GM10266 (cell line): Measurements from ENCODE around the gene NEK9.

Experiments
- DNase-seq: peaks from one replicate; pipeline ENCODE4 v3.0.0; 2012; ENCODE audit errors: extremely low spot score
- TF ChIP-seq, protein P1 (sequence below): IDR thresholded peaks from 2 replicates; pipeline ENCODE4 v1.5.1; 2012; ENCODE audit warnings: mild to moderate bottlenecking, low read depth; ENCODE audit not compliant: control insufficient read depth, insufficient read depth; ENCODE audit errors: missing control alignments

NEK9 gene

DNA sequence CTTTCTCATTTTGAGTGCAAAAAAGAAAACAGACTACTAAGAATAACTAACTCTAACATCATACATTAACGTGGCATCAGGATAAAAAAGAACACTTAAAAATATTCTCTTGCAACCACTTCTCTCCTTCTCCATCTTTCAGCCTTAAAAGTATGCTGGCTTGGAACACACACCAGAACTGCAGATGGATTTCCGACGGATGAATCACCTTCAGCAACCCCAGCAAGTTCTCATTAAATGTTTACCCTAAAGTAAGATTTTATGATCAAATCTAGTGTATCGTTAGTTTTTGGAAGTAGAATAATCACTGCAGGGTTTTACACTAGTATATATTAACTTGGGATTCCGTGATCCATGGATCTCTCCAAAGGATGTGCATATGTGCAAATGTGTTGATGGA, 1.2 kb downstream of the NEK9 start:
- TF ChIP-seq, protein P1, sequence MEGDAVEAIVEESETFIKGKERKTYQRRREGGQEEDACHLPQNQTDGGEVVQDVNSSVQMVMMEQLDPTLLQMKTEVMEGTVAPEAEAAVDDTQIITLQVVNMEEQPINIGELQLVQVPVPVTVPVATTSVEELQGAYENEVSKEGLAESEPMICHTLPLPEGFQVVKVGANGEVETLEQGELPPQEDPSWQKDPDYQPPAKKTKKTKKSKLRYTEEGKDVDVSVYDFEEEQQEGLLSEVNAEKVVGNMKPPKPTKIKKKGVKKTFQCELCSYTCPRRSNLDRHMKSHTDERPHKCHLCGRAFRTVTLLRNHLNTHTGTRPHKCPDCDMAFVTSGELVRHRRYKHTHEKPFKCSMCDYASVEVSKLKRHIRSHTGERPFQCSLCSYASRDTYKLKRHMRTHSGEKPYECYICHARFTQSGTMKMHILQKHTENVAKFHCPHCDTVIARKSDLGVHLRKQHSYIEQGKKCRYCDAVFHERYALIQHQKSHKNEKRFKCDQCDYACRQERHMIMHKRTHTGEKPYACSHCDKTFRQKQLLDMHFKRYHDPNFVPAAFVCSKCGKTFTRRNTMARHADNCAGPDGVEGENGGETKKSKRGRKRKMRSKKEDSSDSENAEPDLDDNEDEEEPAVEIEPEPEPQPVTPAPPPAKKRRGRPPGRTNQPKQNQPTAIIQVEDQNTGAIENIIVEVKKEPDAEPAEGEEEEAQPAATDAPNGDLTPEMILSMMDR, result no peak
- no peak for DNase-seq

DNA sequence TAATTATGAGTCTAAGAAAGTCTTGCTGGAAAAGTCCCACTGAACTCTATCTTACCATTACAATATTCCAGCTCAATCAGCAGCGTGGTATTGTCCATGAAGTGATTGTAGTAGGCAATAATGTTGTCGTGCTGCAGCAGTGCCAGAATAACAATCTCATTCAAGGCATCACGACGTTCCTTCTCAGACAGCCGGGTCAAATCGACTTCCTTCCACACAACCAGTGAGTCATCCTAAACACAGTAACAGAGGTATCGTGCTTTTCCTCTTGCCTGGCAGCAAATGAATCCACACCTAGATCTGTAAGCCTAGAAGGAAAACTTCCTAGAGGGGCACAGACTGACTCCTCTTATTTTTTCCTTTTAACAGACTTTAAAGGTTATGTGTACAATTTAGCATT, 2.9 kb downstream of the NEK9 start:
- DNase-seq, result no peak
- TF ChIP-seq, protein P1, result no peak

DNA sequence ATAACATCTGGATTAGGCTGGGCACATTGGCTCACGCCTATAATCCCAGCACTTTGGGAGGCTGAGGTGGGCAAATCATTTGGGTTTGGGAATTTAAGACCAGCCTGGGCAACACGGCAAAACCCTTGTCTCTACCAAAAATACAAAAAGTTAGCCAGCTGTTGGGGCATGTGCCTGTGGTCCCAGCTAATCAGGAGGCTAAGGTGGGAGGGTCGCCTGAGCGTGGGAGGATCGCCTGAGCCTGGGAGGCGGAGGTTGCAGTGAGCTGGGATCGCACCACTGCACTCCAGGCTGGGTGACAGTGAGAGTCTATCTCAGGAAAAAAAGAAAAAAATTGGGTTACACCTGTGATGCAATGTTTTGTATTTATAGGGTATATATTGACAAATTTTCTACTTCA, 5.3 kb downstream of the NEK9 start:
- no peak for DNase-seq

DNA sequence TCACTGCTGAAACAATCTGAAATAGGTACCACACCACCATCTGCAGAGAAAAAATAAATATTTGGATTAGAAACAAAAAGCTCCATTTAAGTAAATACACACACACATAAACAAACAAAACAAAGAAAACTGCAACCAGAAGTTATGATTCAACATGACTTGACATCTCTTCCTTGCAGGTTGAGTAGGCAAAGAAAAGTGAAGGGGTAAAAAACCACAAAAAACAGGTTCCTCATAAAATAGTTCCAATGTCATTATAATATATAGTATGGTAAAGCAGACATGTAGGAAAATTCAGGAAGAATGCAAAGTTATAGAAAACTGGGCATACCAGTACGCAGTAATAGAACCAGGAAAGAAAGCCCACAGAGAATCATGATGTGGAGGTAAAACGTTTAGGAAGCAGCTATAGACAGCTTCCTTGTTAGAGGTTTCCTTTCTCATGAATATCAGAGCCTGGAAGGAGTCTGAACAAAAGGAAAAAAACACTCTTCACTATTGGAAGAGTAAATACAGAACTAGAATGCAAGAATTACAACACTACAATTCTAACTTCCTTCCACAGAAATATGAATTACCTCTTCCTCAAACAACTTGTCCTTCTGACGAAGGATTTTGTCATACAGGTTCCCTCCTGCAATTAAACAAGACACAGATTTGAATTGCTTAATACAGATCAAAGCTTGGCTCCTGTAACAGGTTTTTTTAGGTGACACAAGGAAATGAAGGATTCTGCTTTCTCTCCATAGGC, 6.1 kb downstream of the NEK9 start:
- DNase-seq, result no peak
- TF ChIP-seq, protein P1, result no peak

More for the DNA sequence above, 5.3 kb downstream of the NEK9 start:
- TF ChIP-seq, protein P1, result no peak

DNA sequence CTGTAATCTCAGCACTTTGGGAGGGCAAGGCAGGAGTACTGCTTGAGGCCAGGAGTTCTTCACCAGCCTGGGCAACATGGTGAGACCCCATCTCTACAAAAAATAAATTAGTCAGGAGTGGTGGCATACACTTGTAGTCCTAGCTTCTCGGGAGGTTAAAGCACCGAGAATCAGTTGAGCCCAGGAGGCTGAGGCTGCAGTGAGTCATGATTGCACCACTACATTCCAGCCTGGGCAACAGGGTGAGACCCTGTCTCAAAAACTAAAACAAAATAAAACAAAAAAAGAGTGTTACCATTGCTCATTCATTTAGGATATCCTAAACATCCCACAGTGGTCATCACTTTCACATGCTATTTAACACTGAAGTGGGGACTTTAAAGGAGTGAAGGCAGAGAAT, 7.8 kb downstream of the NEK9 start:
- no peak for DNase-seq
- TF ChIP-seq, protein P1, result no peak

DNA sequence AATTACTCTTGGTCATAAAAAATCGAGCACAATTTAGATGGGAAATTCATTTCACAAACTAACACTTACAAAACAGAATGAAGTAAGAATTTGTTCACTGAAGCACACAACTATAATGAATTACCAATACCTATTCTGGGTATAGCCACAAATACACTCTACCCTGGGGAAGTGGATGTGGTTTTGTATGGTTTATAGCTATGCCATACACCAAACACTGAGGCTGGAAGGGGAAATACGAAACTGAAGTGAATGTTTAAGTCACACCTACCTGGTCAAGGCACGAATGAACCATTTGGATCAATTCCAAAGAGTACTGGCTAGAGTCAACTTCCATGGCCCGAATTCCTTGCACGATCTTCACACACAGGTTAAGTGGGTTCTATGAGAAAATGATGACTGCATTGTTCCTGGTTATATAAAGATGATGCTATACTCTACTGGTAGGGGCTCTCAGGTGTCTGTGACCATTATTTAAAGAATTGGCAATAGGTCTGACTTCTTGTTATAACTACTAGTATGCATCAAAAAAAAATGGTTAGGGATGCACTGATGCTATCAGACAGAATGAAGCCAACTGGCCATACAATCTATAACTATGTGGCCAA, 12.8 kb downstream of the NEK9 start:
- DNase-seq, result no peak
- TF ChIP-seq, protein P1, result no peak

DNA sequence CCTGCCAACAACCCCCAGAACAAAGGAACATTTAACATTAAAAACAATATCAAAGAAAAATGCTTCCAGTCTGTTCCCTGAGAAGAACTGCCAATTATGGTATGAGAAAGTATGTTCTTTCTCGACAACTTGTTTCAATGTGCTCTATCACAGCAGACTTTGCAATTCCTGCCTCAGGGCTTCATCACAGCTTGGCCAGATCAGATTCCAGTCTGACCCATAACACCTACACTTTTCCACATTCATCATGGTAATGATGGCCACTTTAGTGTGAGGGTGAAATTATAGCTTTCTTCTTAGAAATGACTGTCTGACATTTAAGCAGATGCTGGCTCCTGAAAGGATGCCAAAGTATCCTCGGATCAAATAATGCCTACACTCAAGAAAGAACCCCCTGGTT, 17.0 kb downstream of the NEK9 start:
- TF ChIP-seq, protein P1, result no peak
- DNase-seq, result no peak
